ENCODE results near the gene CLDN9. TPM values are rescaled to one million over a fixed set of nuclear protein-coding genes. Genes with fewer than 3 reads are reported as not detected.
A peak's percentile ranks its signal among the peaks of the same experiment; 100 is the strongest.

CLDN9 gene
- total and polyA plus RNA-seq, 9 of the 15 experiments (the other 6 are each of a cell fraction or from before 2014, with no cell fraction given) = 0.12 to 0.44 (median 0.22) TPM; not detected in 4

DNA sequence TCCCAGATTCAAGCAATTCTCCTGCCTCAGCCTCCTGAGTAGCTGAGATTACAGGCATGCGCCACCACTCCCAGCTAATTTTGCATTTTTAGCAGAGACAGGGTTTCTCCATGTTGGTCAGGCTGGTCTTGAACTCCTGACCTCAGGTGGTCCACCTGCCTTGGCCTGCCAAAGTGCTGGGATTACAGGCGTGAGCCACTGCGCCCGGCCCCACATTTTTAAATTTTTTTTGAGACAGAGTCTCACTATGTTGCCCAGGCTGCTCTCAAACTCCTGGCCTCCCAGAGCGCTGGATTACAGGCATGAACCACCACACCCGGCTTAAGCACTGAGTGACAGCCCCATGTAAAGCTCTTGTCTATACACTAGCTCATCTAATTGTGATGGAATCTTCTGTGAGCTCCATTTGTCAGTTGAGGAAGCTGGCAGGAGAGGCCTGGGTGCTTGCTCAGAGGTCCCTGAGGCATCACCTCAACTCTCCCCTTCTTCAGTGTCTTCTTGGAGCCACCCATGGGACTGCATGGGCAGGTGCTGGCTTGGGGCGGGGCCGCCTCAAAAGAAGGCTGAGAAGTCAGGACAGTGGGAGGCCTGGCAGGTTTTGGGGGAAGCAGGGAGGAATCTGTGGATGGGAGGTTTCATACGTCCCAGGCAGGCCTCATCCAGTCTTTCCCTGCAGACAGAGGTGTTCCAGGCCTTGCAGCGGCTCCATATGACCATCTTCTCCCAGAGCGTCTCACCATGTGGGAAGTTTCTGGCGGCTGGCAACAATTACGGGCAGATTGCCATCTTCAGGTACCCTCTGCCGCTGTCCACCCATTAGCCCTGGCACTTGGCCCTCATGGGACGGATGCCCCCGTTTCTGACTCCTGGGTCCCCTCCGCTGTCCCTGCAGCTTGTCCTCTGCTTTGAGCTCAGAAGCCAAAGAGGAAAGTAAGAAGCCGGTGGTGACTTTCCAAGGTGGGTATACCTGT lies 12.6 kb downstream of the CLDN9 start:
- DNase-seq (ENCODE audit: extremely low read depth in 1 of 4, low spot score in 3 of 4) (no peak), FAIRE-seq (no peak), ATAC-seq (no peak)
- Histone ChIP-seq H3K4me1 (replicated peaks in 1 of 2; ENCODE audit: control insufficient read depth in 2 of 2, insufficient read depth in 2 of 2, low read length in 2 of 2) (peaks cover 35 to 88% of the 10 kb centered on the region in 2 experiments), H3K9me1 (ENCODE audit: control insufficient read depth, insufficient read depth, low read length) (peaks cover 2% of the 10 kb centered on the region), H3K9ac (ENCODE audit: insufficient read depth in 1 of 2, low read depth in 2 of 2, low read length in 2 of 2) (peak overlapping the region in 1 of 2 experiments; percentile 74; a peak in 2 of 4 replicates), H4K20me1 (replicated peaks; ENCODE audit: control insufficient read depth, insufficient read depth, low read length) (peaks cover 28% of the 10 kb centered on the region), H3K4me2 (ENCODE audit: insufficient read depth, low read length) (no peak overlapping the region), H3K79me2 (ENCODE audit: control insufficient read depth, insufficient read depth, low read length) (peaks cover 40% of the 10 kb centered on the region), H3K4me3 (no peak overlapping the region), H3K27ac (ENCODE audit: extremely low read depth, low read depth, low read length) (no peak overlapping the region), H3K36me3 (ENCODE audit: control insufficient read depth, insufficient read depth, low read length) (peaks cover 39% of the 10 kb centered on the region; the same call in 2 of the 3 replicates), H2AFZ (ENCODE audit: low read depth, low read length) (no peak overlapping the region), H3K27me3 (ENCODE audit: control insufficient read depth in 2 of 2, insufficient read depth in 2 of 2, low read length in 2 of 2) (peaks cover 6 to 15% of the 10 kb centered on the region in 2 experiments; a peak in 4 of 5 replicates), H3K9me3 (replicated peaks; ENCODE audit: control insufficient read depth, insufficient read depth, low read depth, low read length) (no peaks in the 10 kb centered on the region)
- ChIA-PET POLR2A (interaction anchor here (1.4 to 1.6 kb wide), 2 partner anchors 10 to 23 kb away, joined by 6 to 7 read pairs; no protein-coding TSS in a partner anchor), CTCF (ENCODE audit: low intra/inter-chr PET ratio) (no interaction called here)
- BruUV-seq (replicated peaks) = no TSS peak
- in situ Hi-C loops (cut with MboI) (no loop called here), intact Hi-C loops (cut with micrococcal nuclease) (loop anchor here (10.0 kb wide), 1 partner anchor 61 kb away; the partner anchor contains the start of genes KREMEN2 and PAQR4)
- 90% methylated on average over 15 of the region's 18 CpGs for WGBS (ENCODE audit: insufficient coverage, low coverage, missing lambda C conversion rate)
- TF ChIP-seq, protein P1, sequence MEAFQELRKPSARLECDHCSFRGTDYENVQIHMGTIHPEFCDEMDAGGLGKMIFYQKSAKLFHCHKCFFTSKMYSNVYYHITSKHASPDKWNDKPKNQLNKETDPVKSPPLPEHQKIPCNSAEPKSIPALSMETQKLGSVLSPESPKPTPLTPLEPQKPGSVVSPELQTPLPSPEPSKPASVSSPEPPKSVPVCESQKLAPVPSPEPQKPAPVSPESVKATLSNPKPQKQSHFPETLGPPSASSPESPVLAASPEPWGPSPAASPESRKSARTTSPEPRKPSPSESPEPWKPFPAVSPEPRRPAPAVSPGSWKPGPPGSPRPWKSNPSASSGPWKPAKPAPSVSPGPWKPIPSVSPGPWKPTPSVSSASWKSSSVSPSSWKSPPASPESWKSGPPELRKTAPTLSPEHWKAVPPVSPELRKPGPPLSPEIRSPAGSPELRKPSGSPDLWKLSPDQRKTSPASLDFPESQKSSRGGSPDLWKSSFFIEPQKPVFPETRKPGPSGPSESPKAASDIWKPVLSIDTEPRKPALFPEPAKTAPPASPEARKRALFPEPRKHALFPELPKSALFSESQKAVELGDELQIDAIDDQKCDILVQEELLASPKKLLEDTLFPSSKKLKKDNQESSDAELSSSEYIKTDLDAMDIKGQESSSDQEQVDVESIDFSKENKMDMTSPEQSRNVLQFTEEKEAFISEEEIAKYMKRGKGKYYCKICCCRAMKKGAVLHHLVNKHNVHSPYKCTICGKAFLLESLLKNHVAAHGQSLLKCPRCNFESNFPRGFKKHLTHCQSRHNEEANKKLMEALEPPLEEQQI (IDR thresholded peaks at IDR 0.05) = no peak
- TF ChIP-seq, protein P2, sequence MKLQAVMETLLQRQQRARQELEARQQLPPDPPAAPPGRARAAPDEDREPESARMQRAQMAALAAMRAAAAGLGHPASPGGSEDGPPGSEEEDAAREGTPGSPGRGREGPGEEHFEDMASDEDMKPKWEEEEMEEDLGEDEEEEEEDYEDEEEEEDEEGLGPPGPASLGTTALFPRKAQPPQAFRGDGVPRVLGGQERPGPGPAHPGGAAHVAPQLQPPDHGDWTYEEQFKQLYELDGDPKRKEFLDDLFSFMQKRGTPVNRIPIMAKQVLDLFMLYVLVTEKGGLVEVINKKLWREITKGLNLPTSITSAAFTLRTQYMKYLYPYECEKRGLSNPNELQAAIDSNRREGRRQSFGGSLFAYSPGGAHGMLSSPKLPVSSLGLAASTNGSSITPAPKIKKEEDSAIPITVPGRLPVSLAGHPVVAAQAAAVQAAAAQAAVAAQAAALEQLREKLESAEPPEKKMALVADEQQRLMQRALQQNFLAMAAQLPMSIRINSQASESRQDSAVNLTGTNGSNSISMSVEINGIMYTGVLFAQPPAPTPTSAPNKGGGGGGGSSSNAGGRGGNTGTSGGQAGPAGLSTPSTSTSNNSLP (IDR thresholded peaks at IDR 0.05; ENCODE audit: borderline replicate concordance, low read depth, low read length) = no peak
- TF ChIP-seq, protein P3, sequence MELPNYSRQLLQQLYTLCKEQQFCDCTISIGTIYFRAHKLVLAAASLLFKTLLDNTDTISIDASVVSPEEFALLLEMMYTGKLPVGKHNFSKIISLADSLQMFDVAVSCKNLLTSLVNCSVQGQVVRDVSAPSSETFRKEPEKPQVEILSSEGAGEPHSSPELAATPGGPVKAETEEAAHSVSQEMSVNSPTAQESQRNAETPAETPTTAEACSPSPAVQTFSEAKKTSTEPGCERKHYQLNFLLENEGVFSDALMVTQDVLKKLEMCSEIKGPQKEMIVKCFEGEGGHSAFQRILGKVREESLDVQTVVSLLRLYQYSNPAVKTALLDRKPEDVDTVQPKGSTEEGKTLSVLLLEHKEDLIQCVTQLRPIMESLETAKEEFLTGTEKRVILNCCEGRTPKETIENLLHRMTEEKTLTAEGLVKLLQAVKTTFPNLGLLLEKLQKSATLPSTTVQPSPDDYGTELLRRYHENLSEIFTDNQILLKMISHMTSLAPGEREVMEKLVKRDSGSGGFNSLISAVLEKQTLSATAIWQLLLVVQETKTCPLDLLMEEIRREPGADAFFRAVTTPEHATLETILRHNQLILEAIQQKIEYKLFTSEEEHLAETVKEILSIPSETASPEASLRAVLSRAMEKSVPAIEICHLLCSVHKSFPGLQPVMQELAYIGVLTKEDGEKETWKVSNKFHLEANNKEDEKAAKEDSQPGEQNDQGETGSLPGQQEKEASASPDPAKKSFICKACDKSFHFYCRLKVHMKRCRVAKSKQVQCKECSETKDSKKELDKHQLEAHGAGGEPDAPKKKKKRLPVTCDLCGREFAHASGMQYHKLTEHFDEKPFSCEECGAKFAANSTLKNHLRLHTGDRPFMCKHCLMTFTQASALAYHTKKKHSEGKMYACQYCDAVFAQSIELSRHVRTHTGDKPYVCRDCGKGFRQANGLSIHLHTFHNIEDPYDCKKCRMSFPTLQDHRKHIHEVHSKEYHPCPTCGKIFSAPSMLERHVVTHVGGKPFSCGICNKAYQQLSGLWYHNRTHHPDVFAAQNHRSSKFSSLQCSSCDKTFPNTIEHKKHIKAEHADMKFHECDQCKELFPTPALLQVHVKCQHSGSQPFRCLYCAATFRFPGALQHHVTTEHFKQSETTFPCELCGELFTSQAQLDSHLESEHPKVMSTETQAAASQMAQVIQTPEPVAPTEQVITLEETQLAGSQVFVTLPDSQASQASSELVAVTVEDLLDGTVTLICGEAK (IDR thresholded peaks at IDR 0.05) = no peak
- TF ChIP-seq, protein P3 (CRISPR knock-in tag; IDR thresholded peaks at IDR 0.05) = no peak
- TF ChIP-seq MCM5 (IDR thresholded peaks at IDR 0.05; ENCODE audit: low read depth) (no peak), POLR2A (conservative IDR thresholded peaks at IDR 0.05) (no peak)
